ENCODE measurements around the gene PPP6R2.

GRCh38 chr22:50467773-50468440, 124.8 kb downstream of the PPP6R2 start:
- TF ChIP-seq CTCF (IDR thresholded peaks at IDR 0.05; ENCODE audit: low read length), result no peak
- no peak for TF ChIP-seq EZH2 (IDR thresholded peaks at IDR 0.05; ENCODE audit: borderline replicate concordance, low read length)

All from OCI-LY1 (cell line).